ENCODE results near the gene COX5B. TPM values are rescaled to one million over a fixed set of nuclear protein-coding genes. Genes with fewer than 3 reads are reported as not detected.

COX5B gene
- total RNA-seq, 2 experiments from 2014 or later, result 171 to 237 TPM

DNA sequence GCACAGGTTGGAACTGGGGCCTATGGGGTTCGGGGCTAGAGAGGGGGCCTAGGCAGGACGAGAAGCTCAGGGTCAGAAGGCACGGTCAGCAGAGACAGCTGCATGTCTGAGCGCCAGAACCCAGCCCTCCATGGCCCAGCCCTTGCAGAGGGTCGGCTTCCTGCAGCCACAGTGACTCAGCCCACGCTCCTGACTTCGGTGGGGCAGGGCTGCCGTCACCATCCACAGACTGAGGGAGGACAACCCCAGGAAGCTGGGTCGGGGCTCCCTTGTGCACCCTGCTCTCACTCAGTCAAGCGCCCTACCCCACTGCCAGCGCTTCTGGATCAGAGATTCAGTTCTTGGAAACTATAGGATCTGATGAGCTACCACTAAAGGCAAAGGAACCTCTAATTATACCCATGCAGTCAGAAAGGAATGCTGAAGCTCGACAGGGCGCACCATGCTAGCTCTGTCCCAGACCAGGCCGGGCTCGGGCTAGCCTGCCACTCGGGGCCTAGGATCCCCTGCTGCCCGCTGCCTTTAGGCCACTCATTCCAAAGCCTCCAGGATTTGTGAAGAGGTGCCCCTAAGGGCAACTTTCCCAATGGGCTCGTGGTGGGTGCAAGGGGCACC is 15.0 kb downstream of the COX5B start:
- intact Hi-C loops (cut with micrococcal nuclease; ENCODE audit: unreplicated experiment), result no loop called here
- CTCF ChIA-PET (ENCODE audit: unreplicated experiment), result interaction anchor here (1.0 kb wide), 1 partner anchor 15 kb away, joined by 4 read pairs; the partner anchor contains the start of gene COX5B
- DNase-seq (ENCODE audit: low spot score), result no peak
- Histone ChIP-seq H3K4me2 (ENCODE audit: low read length) (no peak overlapping the region), H3K79me2 (ENCODE audit: insufficient read depth, low read depth, low read length) (peaks cover 21% of the 10 kb centered on the region; the same call in 1 of the 2 replicates), H3K27ac (ENCODE audit: low read depth, low read length, poor library complexity, severe bottlenecking) (no peak overlapping the region), H3K4me1 (ENCODE audit: insufficient read depth, low read length, poor library complexity, severe bottlenecking) (peaks cover 16% of the 10 kb centered on the region), H2AFZ (ENCODE audit: low read length) (no peak overlapping the region), H3K9me2 (ENCODE audit: insufficient read depth, low read length) (no peaks in the 10 kb centered on the region), H4K20me1 (ENCODE audit: insufficient read depth, low read length) (no peaks in the 10 kb centered on the region), H3K9me3 (ENCODE audit: low read length) (no peaks in the 10 kb centered on the region), H3K36me3 (ENCODE audit: insufficient read depth, low read length) (peaks cover 45% of the 10 kb centered on the region), H3K4me3 (ENCODE audit: low read depth, low read length, poor library complexity, severe bottlenecking) (no peak overlapping the region)
- POLR2A ChIA-PET, result no interaction called here
- TF ChIP-seq, protein P1, sequence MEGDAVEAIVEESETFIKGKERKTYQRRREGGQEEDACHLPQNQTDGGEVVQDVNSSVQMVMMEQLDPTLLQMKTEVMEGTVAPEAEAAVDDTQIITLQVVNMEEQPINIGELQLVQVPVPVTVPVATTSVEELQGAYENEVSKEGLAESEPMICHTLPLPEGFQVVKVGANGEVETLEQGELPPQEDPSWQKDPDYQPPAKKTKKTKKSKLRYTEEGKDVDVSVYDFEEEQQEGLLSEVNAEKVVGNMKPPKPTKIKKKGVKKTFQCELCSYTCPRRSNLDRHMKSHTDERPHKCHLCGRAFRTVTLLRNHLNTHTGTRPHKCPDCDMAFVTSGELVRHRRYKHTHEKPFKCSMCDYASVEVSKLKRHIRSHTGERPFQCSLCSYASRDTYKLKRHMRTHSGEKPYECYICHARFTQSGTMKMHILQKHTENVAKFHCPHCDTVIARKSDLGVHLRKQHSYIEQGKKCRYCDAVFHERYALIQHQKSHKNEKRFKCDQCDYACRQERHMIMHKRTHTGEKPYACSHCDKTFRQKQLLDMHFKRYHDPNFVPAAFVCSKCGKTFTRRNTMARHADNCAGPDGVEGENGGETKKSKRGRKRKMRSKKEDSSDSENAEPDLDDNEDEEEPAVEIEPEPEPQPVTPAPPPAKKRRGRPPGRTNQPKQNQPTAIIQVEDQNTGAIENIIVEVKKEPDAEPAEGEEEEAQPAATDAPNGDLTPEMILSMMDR (conservative IDR thresholded peaks at IDR 0.05; ENCODE audit: low read length), result no peak
- no peak for TF ChIP-seq EZH2phosphoT487 (IDR thresholded peaks at IDR 0.05; ENCODE audit: borderline replicate concordance, low read depth, low read length)
- BruUV-seq (replicated peaks), result no TSS peak

DNA sequence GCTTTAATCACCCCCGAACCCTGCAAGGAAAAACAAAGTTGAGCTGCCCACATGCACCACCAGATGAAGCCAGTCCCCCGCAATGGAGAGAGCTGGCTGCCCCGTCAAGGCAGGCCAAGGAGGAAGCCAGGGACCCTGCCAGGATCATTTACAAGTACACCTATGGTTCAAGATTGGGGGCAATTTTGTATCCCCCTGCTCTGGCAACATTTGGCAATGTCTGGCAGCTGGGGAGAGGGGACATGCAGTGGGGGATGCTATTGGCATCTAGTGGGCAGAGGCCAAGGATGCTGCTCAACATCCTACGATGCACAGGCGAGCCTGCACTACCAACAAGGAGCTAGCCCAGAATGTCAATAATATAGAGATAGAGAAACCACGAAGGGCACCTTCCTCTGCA is 16.1 kb downstream of the COX5B start:
- Histone ChIP-seq H3K9me2 (ENCODE audit: insufficient read depth, low read length) (no peaks in the 10 kb centered on the region), H3K4me1 (ENCODE audit: insufficient read depth, low read length, poor library complexity, severe bottlenecking) (peaks cover 16% of the 10 kb centered on the region), H4K20me1 (ENCODE audit: insufficient read depth, low read length) (no peaks in the 10 kb centered on the region), H3K27ac (ENCODE audit: low read depth, low read length, poor library complexity, severe bottlenecking) (no peak overlapping the region), H3K4me3 (ENCODE audit: low read depth, low read length, poor library complexity, severe bottlenecking) (peak overlapping the region; percentile 90), H3K4me2 (ENCODE audit: low read length) (peak overlapping the region; percentile 93), H2AFZ (ENCODE audit: low read length) (no peak overlapping the region), H3K9me3 (ENCODE audit: low read length) (no peaks in the 10 kb centered on the region), H3K79me2 (ENCODE audit: insufficient read depth, low read depth, low read length) (peaks cover 21% of the 10 kb centered on the region; the same call in 1 of the 2 replicates), H3K36me3 (ENCODE audit: insufficient read depth, low read length) (peaks cover 35% of the 10 kb centered on the region)
- no TSS peak for BruUV-seq (replicated peaks)
- ChIA-PET POLR2A (interaction anchor here (0.6 to 4.1 kb wide), 5 partner anchors 8 to 335 kb away, joined by 3 to 44 read pairs (median 6); partner anchors contain the start of gene COX5B), CTCF (ENCODE audit: unreplicated experiment) (interaction anchor here (0.8 to 1.5 kb wide), 3 partner anchors 10 to 16 kb away, joined by 3 to 7 read pairs (median 3); partner anchors contain the start of gene COX5B)
- DNase-seq (ENCODE audit: low spot score), result no peak
- TF ChIP-seq, protein P1 (conservative IDR thresholded peaks at IDR 0.05; ENCODE audit: low read length), result no peak
- TF ChIP-seq EZH2phosphoT487 (IDR thresholded peaks at IDR 0.05; ENCODE audit: borderline replicate concordance, low read depth, low read length), result no peak
- intact Hi-C loops (cut with micrococcal nuclease; ENCODE audit: unreplicated experiment), result no loop called here

DNA sequence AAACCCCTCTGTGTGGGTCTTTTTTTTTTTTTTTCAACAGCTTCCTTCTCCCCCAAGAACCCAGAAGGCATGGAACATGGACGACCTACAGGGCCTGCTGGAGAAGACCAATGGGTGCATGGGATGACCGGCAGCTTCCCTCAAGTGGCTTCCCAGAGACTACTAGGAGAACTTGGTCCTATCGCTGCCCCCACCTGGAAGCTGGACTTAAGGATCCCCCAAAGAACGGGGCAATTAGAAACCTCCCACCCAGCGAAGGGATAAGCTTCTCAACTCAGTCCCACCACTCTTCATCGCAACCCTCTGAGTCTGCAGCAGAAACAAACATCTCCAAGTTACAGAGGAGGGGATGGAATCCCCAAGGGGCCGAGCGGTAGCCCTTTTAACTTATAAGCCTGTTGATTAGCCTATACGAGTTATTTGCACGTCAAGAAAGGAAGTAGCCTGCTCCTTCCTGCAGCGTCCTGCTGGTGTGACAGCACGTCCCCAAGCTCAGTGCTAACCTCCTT is 16.6 kb downstream of the COX5B start:
- peak; percentile 57 for DNase-seq (ENCODE audit: low spot score)
- Histone ChIP-seq H3K9me2 (ENCODE audit: insufficient read depth, low read length) (no peaks in the 10 kb centered on the region), H3K4me2 (ENCODE audit: low read length) (peak overlapping the region; percentile 93), H3K4me3 (ENCODE audit: low read depth, low read length, poor library complexity, severe bottlenecking) (peak overlapping the region; percentile 90), H2AFZ (ENCODE audit: low read length) (no peak overlapping the region), H3K27ac (ENCODE audit: low read depth, low read length, poor library complexity, severe bottlenecking) (peak overlapping the region; percentile 40), H4K20me1 (ENCODE audit: insufficient read depth, low read length) (no peaks in the 10 kb centered on the region), H3K79me2 (ENCODE audit: insufficient read depth, low read depth, low read length) (peaks cover 21% of the 10 kb centered on the region; the same call in 1 of the 2 replicates), H3K9me3 (ENCODE audit: low read length) (no peaks in the 10 kb centered on the region), H3K4me1 (ENCODE audit: insufficient read depth, low read length, poor library complexity, severe bottlenecking) (peaks cover 16% of the 10 kb centered on the region), H3K36me3 (ENCODE audit: insufficient read depth, low read length) (peaks cover 30% of the 10 kb centered on the region; the same call in 1 of the 2 replicates)
- CTCF ChIA-PET (ENCODE audit: unreplicated experiment), result interaction anchor here (0.8 to 1.5 kb wide), 3 partner anchors 11 to 17 kb away, joined by 3 to 7 read pairs (median 3); partner anchors contain the start of gene COX5B
- intact Hi-C loops (cut with micrococcal nuclease; ENCODE audit: unreplicated experiment), result no loop called here
- BruUV-seq (replicated peaks), result no TSS peak
- TF ChIP-seq EZH2phosphoT487 (IDR thresholded peaks at IDR 0.05; ENCODE audit: borderline replicate concordance, low read depth, low read length), result no peak
- TF ChIP-seq, protein P1 (conservative IDR thresholded peaks at IDR 0.05; ENCODE audit: low read length), result no peak
- POLR2A ChIA-PET, result interaction anchor here (0.6 to 4.1 kb wide), 5 partner anchors 8 to 335 kb away, joined by 3 to 44 read pairs (median 6); partner anchors contain the start of gene COX5B

All from OCI-LY7 (cell line).